ENCODE measurements around the gene ZNF598.

Gene ZNF598

DNA sequence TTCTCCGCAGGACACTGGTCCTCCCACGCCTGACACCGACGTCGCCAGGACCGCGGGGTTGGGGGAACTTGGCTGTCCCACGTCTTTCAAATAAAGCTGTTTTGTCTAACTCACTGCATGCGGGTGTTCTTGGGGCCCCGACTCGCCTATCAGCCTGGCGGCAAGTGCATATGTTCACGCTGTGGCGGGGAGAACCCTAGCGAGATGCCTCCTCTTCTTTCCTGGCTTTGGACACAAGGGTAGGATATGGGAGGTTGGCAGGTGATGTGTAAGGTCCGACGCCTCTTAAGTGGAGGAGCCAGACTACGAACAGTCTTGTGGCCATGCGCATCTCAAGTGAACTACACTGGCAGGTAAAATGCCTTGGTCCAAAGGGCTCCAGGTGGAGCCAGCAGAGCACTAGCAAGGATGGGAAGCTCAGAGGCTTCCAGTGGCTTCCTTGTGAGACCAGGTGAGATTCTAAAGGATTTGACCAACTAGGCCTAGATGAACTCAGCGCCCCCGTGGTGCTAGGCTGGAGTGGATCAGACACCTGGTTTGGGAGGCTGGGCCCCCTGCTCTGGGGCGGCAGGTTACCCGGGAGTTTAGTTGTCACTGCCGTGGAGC lies 44.1 kb downstream of the ZNF598 start:
- no peak for ATAC-seq
- TF ChIP-seq TOX (CRISPR knock-in tag; IDR thresholded peaks at IDR 0.05; ENCODE audit: borderline replicate concordance) (no peak), CSDC2 (CRISPR knock-in tag; IDR thresholded peaks at IDR 0.05) (no peak), POU6F1 (CRISPR knock-in tag; IDR thresholded peaks at IDR 0.05; ENCODE audit: borderline replicate concordance, low read depth) (no peak), ZC3H10 (CRISPR knock-in tag; IDR thresholded peaks at IDR 0.05) (no peak), ZNF70 (CRISPR knock-in tag; IDR thresholded peaks at IDR 0.05) (no peak), CSRNP3 (CRISPR knock-in tag; IDR thresholded peaks at IDR 0.05) (no peak)

- ATAC-seq = peak; percentile 75
Measured at GRCh38 chr16:1964506-1965395, 44.9 kb downstream of the ZNF598 start, which contains the start of gene RPS2. Gene RPS2 (minus strand): TSS chr16:1964826. CDS start chr16:1964625, 201 bp downstream.

More at GRCh38 chr16:1964506-1965395, 44.9 kb downstream of the ZNF598 start, which contains the start of gene RPS2:
- TF ChIP-seq POU6F1 (CRISPR knock-in tag; IDR thresholded peaks at IDR 0.05; ENCODE audit: borderline replicate concordance, low read depth) (peak; percentile 87; the same call in 1 of the 2 replicates), GLIS3 (CRISPR knock-in tag; IDR thresholded peaks at IDR 0.05) (no peak), RARB (CRISPR knock-in tag; IDR thresholded peaks at IDR 0.05) (no peak), ZNF565 (CRISPR knock-in tag; conservative IDR thresholded peaks at IDR 0.05; ENCODE audit: low read depth) (0 out of 2 replicates have a peak, but pooled peaks have one; percentile 17), PPARA (CRISPR knock-in tag; IDR thresholded peaks at IDR 0.05; ENCODE audit: borderline replicate concordance) (no peak), ZNF70 (CRISPR knock-in tag; IDR thresholded peaks at IDR 0.05) (no peak), TCF4 (CRISPR knock-in tag; IDR thresholded peaks at IDR 0.05; ENCODE audit: borderline replicate concordance) (no peak), ZFP3 (CRISPR knock-in tag; IDR thresholded peaks at IDR 0.05) (0 out of 2 replicates have a peak, but pooled peaks have one; percentile 6), ISL1 (CRISPR knock-in tag; IDR thresholded peaks at IDR 0.05) (no peak), OSR1 (CRISPR knock-in tag; IDR thresholded peaks at IDR 0.05) (no peak), PATZ1 (CRISPR knock-in tag; IDR thresholded peaks at IDR 0.05; ENCODE audit: borderline replicate concordance) (no peak; the same call in 1 of the 2 replicates)
- TF ChIP-seq, protein P1, sequence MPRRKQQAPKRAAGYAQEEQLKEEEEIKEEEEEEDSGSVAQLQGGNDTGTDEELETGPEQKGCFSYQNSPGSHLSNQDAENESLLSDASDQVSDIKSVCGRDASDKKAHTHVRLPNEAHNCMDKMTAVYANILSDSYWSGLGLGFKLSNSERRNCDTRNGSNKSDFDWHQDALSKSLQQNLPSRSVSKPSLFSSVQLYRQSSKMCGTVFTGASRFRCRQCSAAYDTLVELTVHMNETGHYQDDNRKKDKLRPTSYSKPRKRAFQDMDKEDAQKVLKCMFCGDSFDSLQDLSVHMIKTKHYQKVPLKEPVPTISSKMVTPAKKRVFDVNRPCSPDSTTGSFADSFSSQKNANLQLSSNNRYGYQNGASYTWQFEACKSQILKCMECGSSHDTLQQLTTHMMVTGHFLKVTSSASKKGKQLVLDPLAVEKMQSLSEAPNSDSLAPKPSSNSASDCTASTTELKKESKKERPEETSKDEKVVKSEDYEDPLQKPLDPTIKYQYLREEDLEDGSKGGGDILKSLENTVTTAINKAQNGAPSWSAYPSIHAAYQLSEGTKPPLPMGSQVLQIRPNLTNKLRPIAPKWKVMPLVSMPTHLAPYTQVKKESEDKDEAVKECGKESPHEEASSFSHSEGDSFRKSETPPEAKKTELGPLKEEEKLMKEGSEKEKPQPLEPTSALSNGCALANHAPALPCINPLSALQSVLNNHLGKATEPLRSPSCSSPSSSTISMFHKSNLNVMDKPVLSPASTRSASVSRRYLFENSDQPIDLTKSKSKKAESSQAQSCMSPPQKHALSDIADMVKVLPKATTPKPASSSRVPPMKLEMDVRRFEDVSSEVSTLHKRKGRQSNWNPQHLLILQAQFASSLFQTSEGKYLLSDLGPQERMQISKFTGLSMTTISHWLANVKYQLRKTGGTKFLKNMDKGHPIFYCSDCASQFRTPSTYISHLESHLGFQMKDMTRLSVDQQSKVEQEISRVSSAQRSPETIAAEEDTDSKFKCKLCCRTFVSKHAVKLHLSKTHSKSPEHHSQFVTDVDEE (CRISPR knock-in tag; IDR thresholded peaks at IDR 0.05) = no peak
